ENCODE data around the gene VANGL2. TPM values are rescaled to one million over a fixed set of nuclear protein-coding genes. Genes with fewer than 3 reads are reported as not detected.

Gene VANGL2
- polyA plus RNA-seq, 3 donors: 0.01 TPM; not detected in 2

- Mint-ChIP-seq H3K36me3 (peaks cover 0 to 7% of the 10 kb centered on the region in 2 donors), H3K27ac (no peak overlapping the region), H3K4me3 (no peak overlapping the region), H3K9me3 (no peaks in the 10 kb centered on the region), H3K4me1 (peaks cover 22% of the 10 kb centered on the region), H3K27me3 (ENCODE audit: low read depth in 3 of 3) (peaks cover 13 to 15% (median 14%) of the 10 kb centered on the region in 3 donors)
- H3K4me2 ChIP-seq (replicated peaks; ENCODE audit: extremely low read depth, low read length, poor library complexity, severe bottlenecking): no peak overlapping the region
- no peaks in the 10 kb centered on the region for H3K79me2 ChIP-seq (ENCODE audit: insufficient read depth, low read length)
- peaks cover 7 to 9% of the 10 kb centered on the region in 2 donors for H3K27me3 ChIP-seq (ENCODE audit: control insufficient read depth in 2 of 2, insufficient read depth in 2 of 2, low read length in 2 of 2)
- no peak overlapping the region for H3K27ac ChIP-seq (ENCODE audit: low read depth in 1 of 2, low read length in 2 of 2)
- H3K9me3 ChIP-seq (replicated peaks in 1 of 2; ENCODE audit: control insufficient read depth in 1 of 2, insufficient read depth in 1 of 2, low read length in 2 of 2): no peaks in the 10 kb centered on the region
- H3K4me1 ChIP-seq (ENCODE audit: control insufficient read depth in 1 of 2, insufficient read depth in 2 of 2, low read length in 2 of 2): no peaks in the 10 kb centered on the region
- TF ChIP-seq CTCF (IDR thresholded peaks at IDR 0.05): no peak
- H3K9ac ChIP-seq (ENCODE audit: insufficient read depth, low read length, poor library complexity, severe bottlenecking): no peak overlapping the region
- no peak overlapping the region for H3K4me3 ChIP-seq (replicated peaks in 1 of 3; ENCODE audit: low read depth in 2 of 3, low read length in 3 of 3)
- no peak for DNase-seq
- H2AFZ ChIP-seq (ENCODE audit: insufficient read depth, low read depth, low read length, poor library complexity, severe bottlenecking): no peak overlapping the region
- no peaks in the 10 kb centered on the region for H3K36me3 ChIP-seq (replicated peaks in 1 of 2; ENCODE audit: control insufficient read depth in 1 of 2, insufficient read depth in 2 of 2, low read length in 2 of 2)
- H4K20me1 ChIP-seq (ENCODE audit: insufficient read depth, low read length): no peaks in the 10 kb centered on the region
- 99% methylated on average over 10 of the region's 15 CpGs for WGBS (ENCODE audit: insufficient coverage)
- intact Hi-C loops (cut with micrococcal nuclease): no loop called here
Observed at GRCh38 chr1:160406131-160406968, 6.0 kb downstream of the VANGL2 start.

GRCh38 chr1:160407839-160408801 is 7.8 kb downstream of the VANGL2 start:
- no peak overlapping the region for H3K9ac ChIP-seq (ENCODE audit: insufficient read depth, low read length, poor library complexity, severe bottlenecking)
- intact Hi-C loops (cut with micrococcal nuclease): no loop called here
- H3K4me3 ChIP-seq (replicated peaks in 1 of 3; ENCODE audit: low read depth in 2 of 3, low read length in 3 of 3): no peak overlapping the region
- Mint-ChIP-seq H3K4me1 (peaks cover 10% of the 10 kb centered on the region), H3K27ac (no peak overlapping the region), H3K4me3 (no peak overlapping the region), H3K36me3 (no peaks in the 10 kb centered on the region), H3K9me3 (no peaks in the 10 kb centered on the region), H3K27me3 (ENCODE audit: low read depth in 3 of 3) (peaks cover 2 to 5% (median 3%) of the 10 kb centered on the region in 3 donors)
- no peaks in the 10 kb centered on the region for H4K20me1 ChIP-seq (ENCODE audit: insufficient read depth, low read length)
- H3K4me2 ChIP-seq (replicated peaks; ENCODE audit: extremely low read depth, low read length, poor library complexity, severe bottlenecking): no peak overlapping the region
- H3K79me2 ChIP-seq (ENCODE audit: insufficient read depth, low read length): no peaks in the 10 kb centered on the region
- H3K4me1 ChIP-seq (ENCODE audit: control insufficient read depth in 1 of 2, insufficient read depth in 2 of 2, low read length in 2 of 2): no peaks in the 10 kb centered on the region
- no peaks in the 10 kb centered on the region for H3K9me3 ChIP-seq (replicated peaks in 1 of 2; ENCODE audit: control insufficient read depth in 1 of 2, insufficient read depth in 1 of 2, low read length in 2 of 2)
- H3K36me3 ChIP-seq (replicated peaks in 1 of 2; ENCODE audit: control insufficient read depth in 1 of 2, insufficient read depth in 2 of 2, low read length in 2 of 2): no peaks in the 10 kb centered on the region
- H3K27ac ChIP-seq (ENCODE audit: low read depth in 1 of 2, low read length in 2 of 2): no peak overlapping the region
- no peak overlapping the region for H2AFZ ChIP-seq (ENCODE audit: insufficient read depth, low read depth, low read length, poor library complexity, severe bottlenecking)
- no peaks in the 10 kb centered on the region for H3K27me3 ChIP-seq (ENCODE audit: control insufficient read depth in 2 of 2, insufficient read depth in 2 of 2, low read length in 2 of 2)
- DNase-seq: no peak
- 99% methylated on average over 7 of the region's 12 CpGs for WGBS (ENCODE audit: insufficient coverage)
- no peak for TF ChIP-seq CTCF (IDR thresholded peaks at IDR 0.05)
